ENCODE results near the gene NOX3.

The NOX3 gene

GRCh38 chr6:155349956-155350355 lies 105.7 kb downstream of the NOX3 start:
- FAIRE-seq (no peak), DNase-seq (ENCODE audit: insufficient read length) (no peak)
- TF ChIP-seq POLR2AphosphoS5 (IDR thresholded peaks at IDR 0.05; ENCODE audit: low read depth, low read length) (no peak), POLR2A (IDR thresholded peaks at IDR 0.05; ENCODE audit: low read depth, low read length) (no peak), TAF1 (IDR thresholded peaks at IDR 0.05; ENCODE audit: borderline replicate concordance, low read depth, low read length) (no peak)

- FAIRE-seq (no peak), DNase-seq (ENCODE audit: insufficient read length) (no peak)
- TF ChIP-seq POLR2AphosphoS5 (IDR thresholded peaks at IDR 0.05; ENCODE audit: low read depth, low read length) (no peak), TAF1 (IDR thresholded peaks at IDR 0.05; ENCODE audit: borderline replicate concordance, low read depth, low read length) (no peak), POLR2A (IDR thresholded peaks at IDR 0.05; ENCODE audit: low read depth, low read length) (no peak)
Measured at GRCh38 chr6:155349129-155349528, 106.5 kb downstream of the NOX3 start.

DNA sequence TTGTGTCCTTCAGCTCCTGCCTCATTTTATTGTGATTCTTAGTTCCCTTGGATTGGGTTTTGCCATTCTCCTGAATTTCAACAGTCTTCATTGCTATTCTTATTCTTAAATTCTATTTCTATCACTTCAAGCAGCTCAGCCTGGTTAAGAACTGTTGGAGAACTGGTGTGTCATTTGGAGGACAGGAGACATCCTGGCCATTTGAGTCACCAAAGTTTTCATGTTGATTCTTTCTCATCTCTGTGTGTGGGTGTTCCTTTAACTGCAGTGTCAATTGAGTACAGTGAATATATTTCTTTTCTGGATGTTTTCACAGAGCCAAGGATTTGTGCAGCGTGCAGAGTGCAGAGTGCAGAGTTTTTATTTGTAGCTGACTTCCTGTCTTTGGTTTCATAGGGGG lies 107.8 kb downstream of the NOX3 start:
- DNase-seq (ENCODE audit: insufficient read length) (no peak), FAIRE-seq (no peak)
- TF ChIP-seq POLR2AphosphoS5 (IDR thresholded peaks at IDR 0.05; ENCODE audit: low read depth, low read length) (no peak), POLR2A (IDR thresholded peaks at IDR 0.05; ENCODE audit: low read depth, low read length) (no peak), TAF1 (IDR thresholded peaks at IDR 0.05; ENCODE audit: borderline replicate concordance, low read depth, low read length) (no peak)

DNA sequence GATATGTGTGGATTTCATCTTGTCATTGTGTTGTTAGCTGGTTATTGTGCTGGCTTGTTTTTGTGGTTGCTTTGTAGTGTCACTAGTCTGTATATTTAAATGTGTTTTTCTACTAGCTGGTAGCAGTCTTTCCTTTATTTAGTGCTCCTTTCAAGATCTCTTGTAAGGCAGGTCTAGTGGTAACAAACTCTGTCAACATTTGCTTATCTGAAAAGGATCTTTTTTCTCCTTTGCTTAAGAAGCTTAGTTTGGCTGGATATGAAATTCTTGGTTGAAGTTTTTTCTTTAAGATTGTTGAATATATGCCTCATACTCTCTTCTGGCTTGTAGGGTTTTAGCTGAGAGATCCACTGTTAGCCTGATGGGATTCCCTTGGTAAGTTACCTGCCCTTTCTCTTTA lies 108.7 kb downstream of the NOX3 start:
- no peak for TF ChIP-seq TAF1 (IDR thresholded peaks at IDR 0.05; ENCODE audit: borderline replicate concordance, low read depth, low read length)
- TF ChIP-seq POLR2A (IDR thresholded peaks at IDR 0.05; ENCODE audit: low read depth, low read length), result no peak
- no peak for TF ChIP-seq POLR2AphosphoS5 (IDR thresholded peaks at IDR 0.05; ENCODE audit: low read depth, low read length)
- DNase-seq (ENCODE audit: insufficient read length), result no peak
- FAIRE-seq, result no peak
